Cardiac muscle cell (in vitro differentiated cells and primary cell): ENCODE data around the gene CLDND2. TPM values are rescaled to one million over a fixed set of nuclear protein-coding genes. Genes with fewer than 3 reads are reported as not detected.

Source experiments
- DNase-seq, 2 donors: peaks; one replicate each; pipeline versions ENCODE4 v3.0.0 to v3.0.0-alpha.2; 2010 to 2017; ENCODE audit warnings: low read depth in 1 of 2, low spot score in 1 of 2
- H3K27ac ChIP-seq: fragments of 200-600 bp; sonication (generic); 2 replicates; pipeline ENCODE4 v1.5.1; 2016
- H3K27me3 ChIP-seq: fragments of 200-600 bp; sonication (generic); 2 replicates; pipeline ENCODE4 v1.6.0; 2016; ENCODE audit warnings: control low read depth
- H3K36me3 ChIP-seq: fragments of 200-600 bp; sonication (generic); 2 replicates; pipeline ENCODE4 v1.5.1; 2016; ENCODE audit warnings: control low read depth
- H3K4me1 ChIP-seq: fragments of 200-600 bp; sonication (generic); 2 replicates; pipeline ENCODE4 v1.8.1; 2017; ENCODE audit warnings: low read depth, mild to moderate bottlenecking, mixed run types
- H3K4me3 ChIP-seq: fragments of 200-600 bp; sonication (generic); 2 replicates; pipeline ENCODE4 v1.5.1; 2016; ENCODE audit warnings: mild to moderate bottlenecking
- H3K9me3 ChIP-seq: fragments of 200-600 bp; sonication (generic); 2 replicates; pipeline ENCODE4 v1.5.1; 2017; ENCODE audit warnings: low read depth, mild to moderate bottlenecking, control low read depth
- CTCF ChIP-seq: IDR thresholded peaks from 2 replicates; pipeline ENCODE4 v1.5.1; 2012; ENCODE audit warnings: low read depth, mild to moderate bottlenecking, low read length
- polyA plus RNA-seq: library from polyadenylated mRNA; unstranded; fragments of >200 nt; fragmentation: Nextera tagmentation; extraction: Ambion mirVana; gene quantifications from 2 replicates; pipeline ENCODE4 v1.2.1, GENCODE V29; 2016
- total RNA-seq: library from RNA; depleted of rRNA; stranded (reverse); fragments of >200 nt; gene quantifications from 2 replicates; pipeline ENCODE4 v1.2.3, GENCODE V29; 2016

Gene CLDND2
- total and polyA plus RNA-seq, 2 experiments from 2014 or later = 0.45 to 22.3 TPM

- no peaks in the 10 kb centered on the region for H3K9me3 ChIP-seq
- no peak for TF ChIP-seq CTCF
- no peaks in the 10 kb centered on the region for H3K36me3 ChIP-seq
- DNase-seq = no peak
- H3K4me3 ChIP-seq = no peak overlapping the region
- H3K27ac ChIP-seq = no peak overlapping the region
- no peaks in the 10 kb centered on the region for H3K27me3 ChIP-seq
- no peaks in the 10 kb centered on the region for H3K4me1 ChIP-seq
Observed at GRCh38 chr19:51375504-51376221, 6.9 kb upstream of the CLDND2 start.

GRCh38 chr19:51372649-51373504, 4.1 kb upstream of the CLDND2 start, which contains the start of gene NKG7:
Gene NKG7 (minus strand): TSS chr19:51372654. CDS start chr19:51372535, 119 bp downstream.
- Histone ChIP-seq H3K9me3 (no peaks in the 10 kb centered on the region), H3K4me1 (peaks cover 4% of the 10 kb centered on the region), H3K27ac (no peak within 1 kb of the TSS), H3K4me3 (no peak within 1 kb of the TSS), H3K27me3 (no peaks in the 10 kb centered on the region), H3K36me3 (no peaks in the 10 kb centered on the region)
- no peak for DNase-seq
- no peak for TF ChIP-seq CTCF

- H3K27ac ChIP-seq = no peak overlapping the region
- H3K4me3 ChIP-seq = no peak overlapping the region
- H3K4me1 ChIP-seq = peaks cover 4% of the 10 kb centered on the region
- no peak for DNase-seq
- no peaks in the 10 kb centered on the region for H3K36me3 ChIP-seq
- no peak for TF ChIP-seq CTCF
- H3K27me3 ChIP-seq = no peaks in the 10 kb centered on the region
- H3K9me3 ChIP-seq = no peaks in the 10 kb centered on the region
Observed at GRCh38 chr19:51372021-51372648, 3.3 kb upstream of the CLDND2 start.

- Histone ChIP-seq H3K4me3 (no peak overlapping the region), H3K27me3 (no peaks in the 10 kb centered on the region), H3K4me1 (peaks cover 4% of the 10 kb centered on the region), H3K27ac (no peak overlapping the region), H3K9me3 (no peaks in the 10 kb centered on the region), H3K36me3 (no peaks in the 10 kb centered on the region)
- no peak for DNase-seq
- no peak for TF ChIP-seq CTCF
Observed at GRCh38 chr19:51371186-51371690, 2.4 kb upstream of the CLDND2 start.

DNA sequence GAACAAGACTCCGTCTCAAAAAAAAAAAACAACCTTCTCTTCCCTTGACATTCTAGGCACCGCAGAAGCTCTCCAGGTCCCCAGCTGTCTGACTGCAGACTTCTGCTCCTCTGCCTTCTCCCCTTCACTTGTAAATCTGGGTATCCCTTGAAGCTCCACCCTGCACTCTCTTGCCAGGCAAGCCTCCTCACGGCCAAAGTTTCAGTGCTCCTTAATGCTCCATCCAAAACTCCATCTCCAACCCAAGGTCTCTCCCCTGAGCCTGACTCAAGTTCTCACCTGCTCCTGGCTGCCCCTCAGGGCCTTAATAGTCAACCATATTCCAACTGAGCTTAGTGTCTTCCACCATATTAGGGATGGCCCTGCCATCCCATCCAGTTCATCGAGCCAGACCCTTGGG, 1.4 kb upstream of the CLDND2 start:
- Histone ChIP-seq H3K9me3 (no peaks in the 10 kb centered on the region), H3K27me3 (no peaks in the 10 kb centered on the region), H3K4me3 (no peak overlapping the region), H3K4me1 (peaks cover 5% of the 10 kb centered on the region), H3K36me3 (no peaks in the 10 kb centered on the region), H3K27ac (no peak overlapping the region)
- TF ChIP-seq CTCF = no peak
- no peak for DNase-seq
